CD4-positive, alpha-beta T cell treated with Interferon gamma for 1 hour (primary cell): Measurements from ENCODE around the gene FSTL4.

ENCODE experiments used
- DNase-seq: peaks from one replicate; pipeline ENCODE4 v3.0.0-alpha.2; 2020

The FSTL4 gene

DNA sequence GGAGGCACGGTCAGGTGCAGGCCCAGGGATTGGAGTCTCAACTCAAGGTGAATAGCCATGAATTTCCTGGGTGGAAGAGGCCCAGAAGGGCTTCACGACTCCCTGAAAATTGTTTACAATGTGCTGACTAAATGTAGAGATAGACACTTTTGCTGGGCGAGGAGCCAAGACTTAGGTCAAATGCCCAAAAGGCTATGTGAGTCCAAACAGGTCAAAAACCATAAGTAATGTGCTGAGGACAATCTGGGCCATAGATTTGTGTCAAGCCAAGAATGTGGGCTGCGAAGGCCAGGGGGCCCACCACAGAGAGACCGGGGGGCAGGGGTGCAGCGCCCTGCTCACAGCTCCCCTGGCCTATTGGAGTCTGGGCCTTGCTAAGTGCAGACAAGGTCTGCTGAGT is 362.7 kb downstream of the FSTL4 start:
- no peak for DNase-seq

DNA sequence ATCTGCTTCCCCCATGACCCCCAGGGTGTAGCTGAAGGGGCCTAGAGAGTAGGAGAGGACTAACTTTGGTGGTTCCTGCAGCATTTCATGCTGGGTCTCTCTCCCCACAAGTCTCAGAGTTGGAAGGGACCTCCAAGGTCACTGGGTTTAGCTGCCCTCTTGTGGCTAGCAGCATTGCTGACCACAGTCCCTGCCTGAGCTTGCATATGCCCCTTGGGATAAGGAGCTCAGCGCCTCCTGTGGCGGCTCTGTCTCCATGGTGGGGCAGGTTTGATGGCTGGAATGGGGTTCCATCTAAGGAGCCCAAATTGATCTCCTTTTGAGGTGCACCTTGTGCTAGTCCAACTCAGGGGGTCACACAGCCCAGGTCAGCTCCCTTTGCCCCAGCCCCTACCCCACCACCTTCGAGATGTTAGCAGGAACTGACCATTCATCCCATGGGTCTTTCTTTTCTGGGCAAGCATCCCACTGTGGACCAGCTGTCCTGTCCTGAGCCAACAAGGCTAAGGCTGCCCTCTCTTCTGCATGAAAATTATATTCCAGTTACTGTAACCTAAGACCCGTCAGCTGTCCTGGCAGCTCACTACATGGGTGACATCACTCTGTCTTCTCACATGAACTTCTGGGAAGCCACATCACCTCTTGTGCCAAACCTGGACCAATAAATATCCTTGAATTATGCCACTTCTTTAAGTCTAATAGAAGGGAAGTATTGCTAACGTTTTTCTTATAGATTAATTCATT is 364.3 kb downstream of the FSTL4 start:
- no peak for DNase-seq

DNA sequence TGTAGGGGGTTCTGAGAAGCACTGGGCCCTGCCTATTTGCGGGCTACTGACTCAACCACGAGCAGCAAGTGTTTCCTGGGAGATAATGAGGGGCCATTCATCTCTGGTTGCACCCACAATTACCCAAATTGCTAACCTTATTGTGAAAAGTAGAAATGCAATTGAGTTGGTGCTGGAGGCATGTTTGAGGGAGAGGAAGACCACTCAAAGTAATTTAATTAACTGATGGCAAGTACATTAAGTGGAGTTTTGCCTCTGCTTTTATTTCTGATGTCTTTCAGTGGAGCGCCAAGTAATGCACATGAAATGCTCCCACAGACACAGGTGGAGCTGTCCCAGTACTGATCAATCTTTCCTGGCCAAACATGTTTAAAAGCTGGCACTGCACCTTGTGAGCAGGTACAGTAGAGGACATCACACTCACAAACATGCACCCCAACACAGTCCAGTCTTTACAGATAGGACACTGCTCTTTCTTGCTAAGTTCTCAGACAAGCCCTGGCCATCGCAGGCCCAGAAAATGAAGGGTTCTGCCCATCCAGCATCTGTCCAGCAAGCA is 365.1 kb downstream of the FSTL4 start:
- DNase-seq, result no peak

DNA sequence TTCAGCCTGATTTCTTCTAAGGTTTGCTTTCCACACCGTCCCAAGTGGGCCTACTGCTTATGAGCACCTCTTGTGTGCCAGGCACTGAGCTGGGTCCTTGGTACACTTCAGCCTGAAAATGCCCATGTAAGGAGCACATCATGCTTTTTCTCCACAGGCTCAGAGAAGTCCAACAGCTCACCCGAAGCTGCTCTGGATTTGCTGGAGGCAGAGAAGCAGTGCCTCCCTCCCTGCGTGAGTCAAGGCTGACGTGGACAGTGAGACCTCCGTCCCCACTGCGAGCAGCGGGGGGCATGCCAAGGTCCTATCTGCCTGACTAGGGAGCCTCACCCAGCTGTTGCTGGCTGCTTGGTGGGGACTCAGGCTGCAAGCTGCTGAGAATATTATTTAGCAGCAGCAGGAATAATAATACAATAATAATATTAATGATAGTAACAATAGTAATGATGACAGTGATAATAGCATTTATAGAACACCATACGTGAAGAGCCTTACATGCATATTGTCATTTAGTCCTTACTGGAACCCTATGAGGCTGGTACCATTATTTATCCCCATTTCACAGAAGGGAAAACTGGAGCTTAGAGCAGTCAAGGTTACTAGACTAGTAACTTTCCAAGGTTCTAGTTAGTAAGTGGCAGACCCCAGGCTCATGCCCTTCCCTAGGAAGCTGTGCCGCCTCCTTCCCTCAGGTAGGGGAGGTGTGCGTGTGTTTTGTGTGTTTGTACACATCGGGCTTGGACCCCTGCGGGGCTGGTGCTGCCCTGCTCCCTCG is 365.8 kb downstream of the FSTL4 start:
- DNase-seq, result no peak

DNA sequence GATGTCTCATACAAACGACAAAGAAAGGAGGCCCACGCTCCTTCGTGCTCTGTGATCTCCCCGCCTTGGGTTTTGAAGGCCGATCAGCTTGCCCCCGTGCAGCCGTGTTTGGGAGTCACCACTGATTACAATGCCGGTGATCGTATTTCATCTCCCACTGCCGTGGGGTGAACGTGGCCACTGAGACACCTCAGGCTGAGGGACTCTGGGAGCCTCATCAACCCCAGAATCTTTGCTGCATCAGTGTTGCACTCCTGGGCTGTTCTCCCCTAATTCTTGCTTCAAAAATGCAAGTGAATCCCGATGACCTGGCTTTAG is 366.3 kb downstream of the FSTL4 start:
- DNase-seq, result no peak

DNA sequence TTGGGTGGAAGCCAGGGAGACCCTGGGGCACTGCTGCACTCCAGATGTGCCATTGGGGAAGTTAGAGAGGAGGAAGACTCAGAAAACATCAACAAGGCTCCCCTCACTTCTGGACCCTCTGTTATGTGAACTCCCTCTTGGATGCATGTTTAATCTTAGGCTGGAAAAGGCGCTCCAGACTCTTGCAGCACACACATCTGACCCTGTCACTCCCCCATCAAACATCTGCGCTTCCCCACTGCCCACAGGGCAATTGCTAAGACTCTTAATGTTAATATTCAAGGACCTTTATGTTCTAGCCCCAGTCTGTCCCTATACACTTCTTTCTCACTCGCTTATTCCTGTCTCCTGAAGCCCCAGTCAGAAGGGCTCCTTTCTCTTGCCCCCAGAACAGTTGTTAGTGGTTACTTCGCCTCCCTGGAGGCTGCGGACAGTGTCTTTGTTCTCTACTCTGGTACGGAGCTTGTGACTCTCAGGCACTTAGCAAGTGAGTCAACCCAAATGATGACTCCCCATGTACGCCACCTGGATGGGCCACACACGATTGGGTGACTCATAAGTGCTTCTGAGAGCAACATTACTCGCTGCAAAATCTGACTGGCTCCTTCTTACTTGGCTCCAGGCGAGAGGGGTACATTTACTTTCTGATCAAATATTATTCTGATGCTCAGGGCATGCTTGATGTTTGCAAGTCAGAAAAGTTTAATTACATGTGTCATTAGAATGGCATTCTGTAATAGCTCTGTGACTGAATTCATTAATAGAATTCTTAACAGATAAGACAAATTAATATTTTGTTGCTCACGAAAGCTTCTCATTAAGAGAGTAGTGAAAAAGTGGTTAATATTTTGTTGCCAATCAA is 366.9 kb downstream of the FSTL4 start:
- no peak for DNase-seq

DNA sequence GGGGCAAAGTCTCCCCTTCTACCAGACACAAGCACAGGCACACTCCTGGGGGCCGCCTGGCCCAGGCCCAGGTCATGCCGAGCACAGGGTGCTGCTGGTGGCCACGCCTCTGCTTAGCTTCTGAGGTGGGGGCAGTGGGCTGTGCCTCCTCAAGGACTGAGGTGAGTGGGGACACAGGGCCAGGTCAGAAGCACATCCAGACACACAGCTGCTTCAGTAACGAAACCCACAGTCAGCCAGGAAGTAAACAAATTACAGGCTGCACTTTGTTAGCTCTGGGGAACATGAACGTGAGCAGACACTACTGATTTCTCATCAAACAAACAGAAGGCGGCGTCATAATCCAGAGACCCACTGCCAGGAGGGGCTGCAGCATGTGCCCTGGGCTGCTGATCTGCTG is 368.1 kb downstream of the FSTL4 start:
- DNase-seq, result no peak

DNA sequence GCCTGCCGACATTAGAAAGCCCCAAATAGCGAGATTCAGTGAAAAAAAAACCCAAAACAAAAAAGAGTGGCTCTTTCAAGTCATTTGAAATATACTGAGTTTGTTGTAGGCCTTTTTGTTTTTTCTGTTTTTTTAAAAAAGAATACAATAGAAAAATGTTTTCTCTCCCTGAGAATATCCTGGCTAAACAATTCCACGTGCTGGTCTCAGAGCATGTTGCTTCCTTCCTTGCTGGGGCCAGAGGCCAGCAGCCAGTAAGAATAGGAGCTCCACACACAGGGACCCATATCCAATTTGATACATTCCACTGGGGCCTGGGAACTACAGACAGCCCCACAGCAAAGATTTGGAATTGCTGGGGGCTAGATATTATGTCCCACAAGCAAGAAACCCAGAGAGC is 369.1 kb downstream of the FSTL4 start:
- DNase-seq, result no peak

DNA sequence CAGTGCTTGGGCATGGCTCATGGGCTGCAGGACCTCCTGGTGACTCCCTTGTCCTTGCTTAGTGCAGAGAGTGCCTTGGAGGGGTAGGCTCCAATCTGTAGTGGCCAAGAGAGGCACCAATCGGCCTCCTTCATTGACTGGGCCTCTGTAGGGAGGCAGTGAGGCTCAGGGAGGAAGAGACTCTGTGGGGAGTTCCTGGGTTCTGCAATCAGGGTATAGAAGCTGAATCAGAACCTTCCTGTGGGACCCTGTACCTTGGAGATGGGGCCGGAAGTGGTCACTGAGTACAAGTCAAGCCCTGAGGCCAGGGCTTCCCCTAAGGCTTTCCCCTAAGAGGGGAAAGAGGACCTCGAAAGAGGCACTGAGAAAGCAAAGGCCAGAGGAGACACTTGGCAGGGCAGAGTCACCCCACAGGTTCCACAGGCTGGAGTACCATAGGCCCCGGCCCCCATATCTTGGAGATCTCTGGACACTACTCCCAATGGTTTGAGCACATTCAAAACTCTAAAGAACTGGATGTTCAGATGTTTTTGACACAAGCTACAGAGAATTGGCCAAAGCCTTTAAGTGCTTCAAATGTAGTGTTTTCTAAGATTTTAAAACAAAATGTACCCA is 370.0 kb downstream of the FSTL4 start:
- no peak for DNase-seq

DNA sequence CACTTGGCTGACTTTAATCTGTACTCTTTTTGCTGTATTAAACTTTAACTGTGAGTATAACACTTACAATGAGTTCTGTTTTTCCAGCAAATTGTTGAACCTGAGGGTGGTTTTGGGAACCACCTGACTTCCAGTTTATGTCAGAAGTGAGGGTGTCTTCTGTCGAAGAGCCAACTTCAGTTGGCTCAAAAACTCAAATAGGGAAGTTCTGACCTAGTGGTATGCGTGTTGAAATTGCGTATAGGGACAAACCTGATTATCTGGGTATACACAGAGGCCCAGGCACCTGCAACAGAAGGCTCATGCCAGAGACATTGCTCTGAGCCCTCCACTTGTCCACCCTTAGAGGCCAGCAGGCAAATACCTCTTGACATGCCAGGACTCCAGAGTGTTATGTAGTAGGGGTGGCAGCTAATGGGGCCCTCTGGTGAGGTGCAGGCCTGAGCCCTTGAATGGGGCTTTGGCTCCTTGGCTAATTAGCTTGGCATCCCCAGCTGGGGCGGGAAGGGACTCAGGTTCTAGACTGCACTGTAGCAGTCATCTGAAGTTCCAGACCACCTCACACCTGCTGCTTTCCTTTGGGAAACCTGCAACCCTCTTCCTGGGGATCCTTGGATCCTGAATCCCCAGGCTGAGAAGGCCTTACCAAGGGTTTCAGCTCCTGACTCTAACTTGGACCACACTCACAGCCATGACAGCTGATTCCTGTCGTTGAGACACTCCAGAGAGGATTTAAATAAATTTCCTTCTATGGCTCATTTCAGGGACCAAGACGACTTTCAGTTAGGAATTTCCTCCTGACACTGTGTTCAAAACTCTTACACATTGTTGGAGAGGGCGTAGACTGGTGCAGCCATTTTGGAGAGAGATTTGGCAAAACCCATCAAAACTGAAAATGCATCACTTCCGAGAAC is 370.9 kb downstream of the FSTL4 start:
- DNase-seq, result no peak

DNA sequence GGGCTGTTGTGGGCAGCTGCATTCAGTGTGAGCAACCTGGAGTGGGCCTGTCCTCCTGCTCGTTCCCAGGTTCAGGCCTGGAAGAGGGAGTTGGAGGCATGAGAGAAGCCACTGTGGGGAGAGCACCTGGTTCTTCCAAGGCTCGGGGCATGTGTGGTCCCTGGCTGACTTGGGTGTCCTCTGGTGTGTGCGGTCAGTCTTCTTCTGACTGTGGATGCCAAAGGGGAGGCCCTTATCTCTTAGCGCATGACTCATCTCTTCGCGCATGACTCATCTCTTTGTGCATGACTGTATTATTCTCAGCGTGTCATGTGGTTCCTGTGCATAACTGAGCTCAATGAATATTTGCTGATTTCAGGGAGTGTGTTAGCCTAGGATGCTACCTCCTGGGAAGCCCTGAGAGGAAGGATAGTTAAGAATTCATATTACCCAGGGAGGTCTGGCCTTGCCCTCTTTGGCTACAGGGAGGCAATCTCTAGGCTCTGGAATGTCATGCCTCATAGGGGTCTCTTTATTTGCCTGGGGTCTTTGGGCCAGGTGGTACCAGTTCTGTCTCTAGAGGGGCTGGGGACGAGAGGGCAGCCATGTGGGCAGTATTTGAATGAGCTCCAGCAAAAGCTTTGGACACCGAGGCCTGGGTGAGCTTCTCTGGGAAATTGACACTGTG is 371.8 kb downstream of the FSTL4 start:
- peak; percentile 52 for DNase-seq

DNA sequence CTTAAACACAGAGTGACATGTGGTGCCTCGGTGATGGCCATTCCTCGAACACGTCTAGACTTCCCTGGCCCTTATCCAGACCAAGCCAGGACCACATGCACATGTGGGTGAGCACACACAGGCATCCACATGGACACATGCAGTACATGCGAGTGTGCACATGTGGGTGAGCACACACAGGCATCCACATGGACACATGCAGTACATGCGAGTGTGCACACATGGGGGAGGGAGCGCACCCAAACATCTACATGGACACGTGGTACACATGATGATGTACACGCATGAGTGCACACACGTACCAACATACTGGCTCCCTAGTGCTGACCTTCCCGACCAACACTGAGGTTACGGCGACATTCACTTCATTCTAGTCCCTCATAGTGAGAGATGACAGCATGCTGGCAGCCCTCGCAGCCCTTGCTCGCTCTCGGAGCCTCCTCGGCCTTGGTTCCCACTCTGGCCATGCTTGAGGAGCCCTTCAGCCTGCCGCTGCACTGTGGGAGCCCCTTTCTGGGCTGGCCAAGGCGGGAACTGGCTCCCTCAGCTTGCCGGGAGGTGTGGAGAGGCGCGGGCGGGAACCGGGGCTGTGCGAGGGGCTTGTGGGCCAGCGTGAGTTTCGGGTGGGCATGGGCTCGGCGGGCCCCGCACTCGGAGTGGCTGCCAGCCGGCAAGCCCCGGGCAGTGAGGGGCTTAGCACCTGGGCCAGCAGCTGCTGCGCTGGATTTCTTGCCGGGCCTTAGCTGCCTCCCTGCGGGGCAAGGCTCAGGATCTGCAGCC is 373.7 kb downstream of the FSTL4 start:
- no peak for DNase-seq

DNA sequence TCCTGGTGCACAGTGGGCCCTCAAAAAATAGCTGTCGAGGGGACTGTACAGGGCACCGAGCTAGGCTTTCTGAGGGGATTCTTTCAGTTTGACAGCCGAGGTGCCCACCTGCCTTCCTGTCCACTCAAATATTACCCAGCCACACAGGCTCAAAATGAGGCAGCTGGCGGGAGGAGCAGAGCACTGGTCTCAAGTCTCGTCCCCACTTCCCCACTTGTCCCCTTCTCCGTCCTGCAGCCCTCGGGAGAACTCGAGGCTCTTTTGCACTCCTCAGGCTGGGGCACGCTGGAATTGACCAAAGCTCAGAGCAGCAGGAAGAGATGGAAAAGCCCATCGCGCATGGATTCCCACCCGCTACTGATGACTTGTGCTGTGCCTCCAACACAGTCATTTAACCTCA is 375.4 kb downstream of the FSTL4 start:
- DNase-seq, result no peak

DNA sequence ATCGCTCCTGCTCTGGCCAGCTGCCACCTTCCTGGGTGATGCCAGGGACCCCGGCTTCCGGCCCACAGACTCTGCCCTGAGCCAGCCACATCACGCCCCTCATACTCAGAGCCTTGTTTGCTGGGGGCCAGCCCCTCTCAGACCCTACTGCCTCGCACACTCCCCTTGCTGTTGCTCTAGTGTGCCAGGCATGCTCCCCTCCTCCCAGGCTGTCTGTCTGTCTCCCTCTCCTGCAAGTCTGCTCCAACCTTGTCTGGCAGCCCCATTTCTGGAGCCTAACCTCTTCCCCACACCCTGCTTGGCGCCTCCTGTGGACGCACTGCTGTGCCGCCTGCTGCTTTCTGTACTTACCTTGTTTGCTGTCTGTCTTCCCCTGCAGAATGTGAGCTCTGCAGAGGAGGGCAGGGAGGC is 375.8 kb downstream of the FSTL4 start:
- no peak for DNase-seq

DNA sequence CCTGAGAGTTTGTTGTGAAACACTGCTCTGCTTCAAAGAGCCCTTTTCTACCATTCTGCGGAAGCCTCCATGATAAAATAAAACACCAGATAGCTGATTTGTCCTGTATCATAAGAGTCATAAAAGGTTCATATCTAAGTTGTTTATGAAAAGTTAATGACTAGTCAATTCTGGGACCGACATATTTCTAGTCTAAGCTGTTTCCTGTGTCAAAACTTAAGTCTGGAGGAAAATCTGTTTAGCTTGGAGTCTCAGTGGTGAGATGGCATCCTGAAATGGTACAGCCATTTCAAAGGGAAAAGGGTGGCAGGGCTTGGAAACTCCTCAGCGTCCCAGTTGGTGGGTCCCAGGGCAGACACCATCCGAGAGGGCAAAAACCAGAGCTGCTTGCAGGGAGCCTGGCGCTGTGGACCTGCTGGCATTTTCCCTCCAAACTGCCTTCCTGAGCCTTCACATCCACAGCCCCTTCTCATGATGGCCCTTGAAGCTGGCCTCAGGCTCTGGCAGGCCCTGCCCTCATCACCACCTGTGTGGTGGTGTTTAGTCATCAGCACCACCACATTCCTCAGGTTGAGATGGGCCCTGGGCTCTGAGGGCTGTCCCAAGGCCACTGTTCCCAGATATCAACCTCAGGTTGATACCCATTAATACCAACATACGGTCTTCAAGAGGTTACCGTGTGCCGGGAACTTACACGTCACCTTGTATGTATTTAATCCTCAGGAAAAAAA is 376.5 kb downstream of the FSTL4 start:
- no peak for DNase-seq

DNA sequence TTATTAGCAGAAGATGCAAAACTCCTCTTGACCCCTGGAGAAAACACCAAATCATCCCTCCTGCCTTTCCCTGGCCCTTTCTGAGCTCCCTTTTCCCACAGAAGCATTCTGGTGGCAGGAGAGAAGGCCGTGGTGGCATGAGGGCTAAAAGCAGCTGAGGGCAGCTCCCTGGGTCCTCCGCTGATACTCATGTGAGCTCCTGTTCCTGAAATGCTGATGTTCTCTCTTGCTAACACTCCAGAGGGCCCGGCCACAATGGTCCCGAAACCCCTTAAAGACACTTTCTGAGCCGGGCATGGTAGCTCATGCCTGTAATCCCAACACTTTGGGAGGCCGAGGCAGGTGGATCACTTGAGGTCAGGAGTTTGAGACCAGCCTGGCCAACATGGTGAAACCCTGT is 377.4 kb downstream of the FSTL4 start:
- DNase-seq, result no peak

DNA sequence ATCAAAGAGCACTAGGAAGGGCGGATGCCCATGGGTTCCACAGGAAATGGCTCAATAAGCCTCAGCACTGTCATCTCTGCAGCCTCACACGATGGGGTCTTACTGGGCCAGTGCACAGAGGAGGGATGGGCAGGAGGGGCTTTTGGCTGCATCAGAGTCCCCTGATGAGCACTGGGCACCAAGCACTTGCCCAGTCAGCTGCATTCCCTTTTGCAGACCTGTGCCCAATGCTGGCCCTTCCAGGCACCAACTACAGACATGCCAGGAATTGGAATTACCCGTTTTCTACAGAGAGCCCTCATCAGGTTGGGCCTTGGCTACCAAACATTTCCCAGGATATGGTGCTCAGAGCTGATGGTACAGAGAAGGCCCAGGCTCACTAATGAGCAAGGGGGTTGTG is 378.1 kb downstream of the FSTL4 start:
- DNase-seq, result no peak

DNA sequence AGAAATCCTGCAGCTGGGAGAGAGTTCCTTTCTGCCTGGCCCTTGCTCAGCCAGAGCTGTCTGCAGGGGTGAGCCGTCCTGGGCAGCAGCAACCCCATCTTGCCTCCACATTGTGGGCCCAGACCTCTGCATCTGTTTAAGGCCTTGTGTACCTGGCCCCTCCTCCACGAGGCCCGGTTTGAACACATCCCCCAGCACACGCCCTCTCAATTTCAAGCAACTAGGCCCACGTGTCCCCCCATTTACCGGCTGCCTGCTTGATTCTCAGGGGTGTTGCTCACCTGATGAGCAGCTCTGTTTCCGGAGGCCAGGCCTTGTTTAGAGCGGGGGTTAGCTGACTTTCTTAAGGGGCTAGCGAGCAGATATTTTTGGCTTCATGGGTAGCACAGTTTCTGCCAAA is 378.7 kb downstream of the FSTL4 start:
- DNase-seq, result no peak

DNA sequence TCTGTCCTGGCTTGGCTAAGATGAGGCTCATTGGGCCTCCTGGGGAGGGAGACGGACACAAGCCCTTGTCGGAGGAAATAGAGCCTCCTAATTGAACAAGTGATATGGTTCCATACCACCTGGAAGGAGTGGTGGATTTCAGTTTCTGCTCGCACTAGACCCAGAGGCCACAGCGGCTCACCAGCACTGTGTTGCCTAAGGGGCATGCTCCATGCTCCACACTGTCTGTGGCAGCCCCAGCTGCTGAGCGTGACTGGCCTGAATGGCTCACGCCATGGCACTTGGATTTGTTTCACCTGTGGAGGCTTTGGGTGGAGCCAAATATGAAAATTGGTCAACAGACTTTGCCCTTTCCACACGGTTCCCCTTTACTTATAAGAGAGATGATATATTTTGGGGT is 379.4 kb downstream of the FSTL4 start:
- DNase-seq, result no peak

DNA sequence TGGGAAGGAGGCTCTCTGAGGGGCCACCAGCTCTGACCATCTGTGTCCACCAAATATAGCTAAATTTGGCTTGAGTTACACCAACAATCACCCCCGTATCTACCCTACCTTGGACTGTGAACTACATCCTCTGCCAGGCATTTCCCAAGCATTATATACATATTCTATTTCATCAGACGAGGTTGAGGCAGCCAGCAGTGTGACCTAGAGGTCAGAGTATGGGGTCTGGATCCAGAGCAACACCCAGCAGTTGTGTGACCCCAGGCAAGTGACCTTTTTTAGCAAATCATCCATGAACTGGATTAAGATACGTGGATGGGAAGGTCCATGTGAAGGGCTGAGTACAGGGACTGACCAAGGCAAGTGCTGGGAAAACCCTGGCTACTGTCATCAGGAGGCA is 379.9 kb downstream of the FSTL4 start:
- DNase-seq, result no peak
